K562 (cell line): Measurements from ENCODE around the gene LGALS7B. TPM values are rescaled to one million over a fixed set of nuclear protein-coding genes. Genes with fewer than 3 reads are reported as not detected.
A peak's percentile ranks its signal among the peaks of the same experiment; 100 is the strongest.

ENCODE experiments used
- ATAC-seq: fragments of 200-7000 bp; cut with Tn5 transposase; 3 replicates; pipeline ENCODE4 v1.9.1; 2020; ENCODE audit warnings: moderate library complexity
- BruUV-seq: library from RNA; stranded (reverse); fragments of 400-500 nt; replicated peaks from 2 replicates; lab custom pipeline; 2021; lab: Mats Ljungman, UMichigan
- CTCF ChIA-PET: fragments of 300-600 bp; formaldehyde crosslinking; extraction: SDS; loops from one replicate; lab custom pipeline; 2021; ENCODE audit warnings: low intra/inter-chr PET ratio; lab: Yijun Ruan, JAX
- POLR2A ChIA-PET: fragments of 300-600, 350-650 bp; sonication (Branson Sonifier 250); formaldehyde crosslinking; extraction: SDS; loops from one replicate; lab custom pipeline; 2021; ENCODE audit warnings: antibody characterized with exemption, inconsistent platforms; lab: Yijun Ruan, JAX
- DNase-seq, 4 experiments: peaks; one replicate each; pipeline versions ENCODE4 v3.0.0 to v3.0.0-alpha.2; 2011 to 2018; ENCODE audit warnings: low spot score in 3 of 4, mixed read lengths in 3 of 4; ENCODE audit errors: extremely low read depth in 1 of 4
- FAIRE-seq: peaks from 2 replicates; lab custom pipeline; 2011; peaks lifted over from hg19 to GRCh38; lab: Jason Lieb, UNC
- H2AFZ ChIP-seq: 2 replicates; pipeline ENCODE4 v1.6.0; 2011; ENCODE audit warnings: low read depth, low read length, control low read depth, inconsistent platforms
- H3K27ac ChIP-seq: fragments of 200-600 bp; 3 replicates; pipeline ENCODE4 v1.8.0; 2011; ENCODE audit warnings: low read depth, mild to moderate bottlenecking, control low read depth, inconsistent platforms, low read length, moderate library complexity, mixed read lengths; ENCODE audit errors: extremely low read depth
- H3K27me3 ChIP-seq, 2 experiments: fragments of 300-600 bp in 1 of 2; 2 replicates in 1 of 2; 3 replicates in 1 of 2; pipeline versions ENCODE4 v1.6.0 to v1.8.0; 2011; ENCODE audit warnings: inconsistent platforms in 2 of 2, low read length in 2 of 2, mild to moderate bottlenecking in 1 of 2, mixed read lengths in 1 of 2, moderate library complexity in 1 of 2; ENCODE audit not compliant: control insufficient read depth in 2 of 2, insufficient read depth in 2 of 2
- H3K36me3 ChIP-seq: fragments of 300-600 bp; 3 replicates; pipeline ENCODE4 v1.8.0; 2011; ENCODE audit warnings: mild to moderate bottlenecking, low read length, inconsistent platforms; ENCODE audit not compliant: control insufficient read depth, insufficient read depth
- H3K4me1 ChIP-seq, 2 experiments: fragments of 200-600 bp in 1 of 2; replicated peaks in 1 of 2; 2 replicates in 1 of 2; 3 replicates in 1 of 2; pipeline versions ENCODE4 v1.5.1 to v1.8.0; 2011; ENCODE audit warnings: inconsistent platforms in 2 of 2, low read length in 2 of 2, mild to moderate bottlenecking in 1 of 2, mixed read lengths in 1 of 2, moderate library complexity in 1 of 2; ENCODE audit not compliant: control insufficient read depth in 2 of 2, insufficient read depth in 2 of 2
- H3K4me2 ChIP-seq: 2 replicates; pipeline ENCODE4 v1.6.1; 2011; ENCODE audit warnings: low read length, control low read depth, inconsistent platforms, mixed read lengths; ENCODE audit not compliant: insufficient read depth
- H3K4me3 ChIP-seq: fragments of 200-600 bp; sonication (generic), shearing (Covaris generic); 2 replicates; pipeline ENCODE4 v1.5.1; 2016; ENCODE audit warnings: control low read depth, inconsistent platforms
- H3K79me2 ChIP-seq: fragments of 200-600 bp; 3 replicates; pipeline ENCODE4 v1.8.0; 2011; ENCODE audit warnings: low read length, inconsistent platforms; ENCODE audit not compliant: control insufficient read depth, insufficient read depth
- H3K9ac ChIP-seq, 2 experiments: 2 replicates each; pipeline versions ENCODE4 v1.6.0 to v1.6.1; 2011; ENCODE audit warnings: low read depth in 2 of 2, low read length in 2 of 2, control low read depth in 1 of 2, inconsistent platforms in 1 of 2, mild to moderate bottlenecking in 1 of 2, mixed read lengths in 1 of 2; ENCODE audit not compliant: insufficient read depth in 1 of 2
- H3K9me1 ChIP-seq: one replicate; pipeline ENCODE4 v1.6.0; 2011; ENCODE audit warnings: inconsistent platforms, mild to moderate bottlenecking, low read length, moderate library complexity; ENCODE audit not compliant: control insufficient read depth, insufficient read depth
- H3K9me3 ChIP-seq: replicated peaks from 2 replicates; pipeline ENCODE4 v1.5.1; 2011; ENCODE audit warnings: low read depth, low read length, inconsistent platforms; ENCODE audit not compliant: control insufficient read depth, insufficient read depth
- H4K20me1 ChIP-seq: replicated peaks from 2 replicates; pipeline ENCODE4 v1.6.1; 2011; ENCODE audit warnings: low read length, inconsistent platforms, mixed read lengths; ENCODE audit not compliant: control insufficient read depth, insufficient read depth
- ARHGAP35 ChIP-seq: fragments of 450-650 bp; IDR thresholded peaks from 2 replicates; pipeline ENCODE4 v1.6.1; 2018; ENCODE audit not compliant: partially characterized antibody
- ARID1B ChIP-seq: fragments of 450-650 bp; IDR thresholded peaks from 2 replicates; pipeline ENCODE4 v1.6.1; 2016; ENCODE audit warnings: antibody characterized with exemption, mild to moderate bottlenecking, inconsistent platforms
- BMI1 ChIP-seq: fragments of 150-350 bp; IDR thresholded peaks from 2 replicates; pipeline ENCODE4 v1.6.1; 2014; ENCODE audit warnings: low read length
- CEBPB ChIP-seq: fragments of 450-650 bp; IDR thresholded peaks from 2 replicates; pipeline ENCODE4 v1.6.1; 2016; ENCODE audit warnings: missing genetic modification characterization, missing compliant biosample characterization
- DPF2 ChIP-seq: fragments of 450-650 bp; IDR thresholded peaks from 2 replicates; pipeline ENCODE4 v1.6.1; 2016
- ETV6 ChIP-seq, 3 experiments: fragments of 150-350 bp in 1 of 3; sonication (generic) in 1 of 3; formaldehyde crosslinking in 1 of 3; IDR thresholded peaks; 2 replicates each; pipeline versions ENCODE4 v1.6.1 to v1.8.0; 2014 to 2022; ENCODE audit warnings: borderline replicate concordance in 2 of 3, low read depth in 2 of 3, antibody characterized with exemption in 1 of 3, low read length in 1 of 3, mild to moderate bottlenecking in 1 of 3, missing genetic modification reagents in 1 of 3
- FOSL1 ChIP-seq: fragments of 200-800 bp; sonication (Bioruptor generic); conservative IDR thresholded peaks from 2 replicates; pipeline ENCODE4 v1.6.1; 2016; ENCODE audit warnings: missing genetic modification characterization, missing compliant biosample characterization
- GTF2A2 ChIP-seq: IDR thresholded peaks from 2 replicates; pipeline ENCODE4 v1.6.1; 2016; ENCODE audit warnings: mild to moderate bottlenecking, missing genetic modification characterization, missing compliant biosample characterization
- HMG20A ChIP-seq: fragments of 450-650 bp; formaldehyde crosslinking; conservative IDR thresholded peaks from 2 replicates; pipeline ENCODE4 v1.4.0; 2020; ENCODE audit warnings: mild to moderate bottlenecking, mixed read lengths
- KLF6 ChIP-seq: fragments of 250-450 bp; sonication (Bioruptor Pico); IDR thresholded peaks from 2 replicates; pipeline ENCODE4 v1.4.0; 2020; ENCODE audit warnings: mild to moderate bottlenecking, moderate library complexity, borderline replicate concordance
- LARP7 ChIP-seq: fragments of 450-650 bp; IDR thresholded peaks from 2 replicates; pipeline ENCODE4 v1.6.1; 2016
- MCM5 ChIP-seq: fragments of 450-650 bp; IDR thresholded peaks from 2 replicates; pipeline ENCODE4 v1.6.1; 2016; ENCODE audit warnings: low read depth
- SMAD4 ChIP-seq: fragments of 250-450 bp; sonication (Bioruptor Pico); conservative IDR thresholded peaks from 2 replicates; pipeline ENCODE4 v1.8.0; 2021; ENCODE audit warnings: inconsistent platforms, mild to moderate bottlenecking, moderate library complexity
- SPI1 ChIP-seq: IDR thresholded peaks from 2 replicates; pipeline ENCODE4 v1.6.1; 2011; ENCODE audit warnings: low read depth, low read length, control low read depth, borderline replicate concordance
- U2AF1 ChIP-seq: fragments of 200-400 bp; formaldehyde crosslinking; optimal IDR thresholded peaks from 2 replicates; pipeline ENCODE3; 2017; ENCODE audit warnings: mild to moderate bottlenecking, low read depth, low read length, moderate library complexity
- USF1 ChIP-seq: sonication (generic); formaldehyde crosslinking; IDR thresholded peaks from 2 replicates; pipeline ENCODE4 v1.9.0; 2022; ENCODE audit warnings: mild to moderate bottlenecking, missing genetic modification reagents
- XRCC4 ChIP-seq: IDR thresholded peaks from one replicate; pipeline ENCODE4 v1.6.1; 2011; ENCODE audit not compliant: insufficient read depth, insufficient read length; ENCODE audit errors: extremely low read depth
- ZBTB5 ChIP-seq: fragments of 450-650 bp; IDR thresholded peaks from 2 replicates; pipeline ENCODE4 v1.6.1; 2017; ENCODE audit warnings: antibody characterized with exemption
- ZKSCAN1 ChIP-seq: fragments of 150-350 bp; IDR thresholded peaks from 2 replicates; pipeline ENCODE4 v1.6.1; 2016; ENCODE audit warnings: low read depth, low read length
- ZNF253 ChIP-seq: fragments of 250-450 bp; sonication (Bioruptor Pico); conservative IDR thresholded peaks from 2 replicates; pipeline ENCODE4 v1.6.1; 2021; ENCODE audit warnings: mild to moderate bottlenecking
- ZNF280B ChIP-seq: fragments of 250-450 bp; sonication (Bioruptor Pico); IDR thresholded peaks from 2 replicates; pipeline ENCODE4 v1.5.1; 2021; ENCODE audit warnings: mild to moderate bottlenecking
- ZNF436 ChIP-seq: fragments of 250-450, 450-650 bp; sonication (Bioruptor Pico); formaldehyde crosslinking; IDR thresholded peaks from 2 replicates; pipeline ENCODE4 v1.7.0; 2020; ENCODE audit warnings: mild to moderate bottlenecking
- ZSCAN29 ChIP-seq: fragments of 450-650 bp; IDR thresholded peaks from 2 replicates; pipeline ENCODE4 v1.6.1; 2017
- WGBS: fragments of 100-300 bp; shearing (Covaris generic); methylation state at CpG from one replicate; pipeline ENCODE4 v1.1.6; 2016; ENCODE audit warnings: low coverage, mixed read lengths; ENCODE audit not compliant: insufficient coverage; ENCODE audit errors: missing lambda C conversion rate; 5-methylcytosine and 5-hydroxymethylcytosine counted together
- in situ Hi-C: fragments of 300-500 bp; cut with MboI; formaldehyde crosslinking; loops from 4 replicates; pipeline ENCODE4 v1.15.0; 2018; ENCODE audit warnings: inconsistent platforms, mixed read lengths
- intact Hi-C: fragments of 100-400 bp; cut with micrococcal nuclease; formaldehyde crosslinking; loops from 2 replicates; pipeline ENCODE4 v1.14.2; 2022
- polyA plus RNA-seq, 8 experiments: library from polyadenylated mRNA; depleted of rRNA in 4 of 8; stranded (reverse) in 5 of 8; unstranded in 3 of 8; fragments of >200 nt; fragmentation: Nextera tagmentation in 2 of 8; fragmentation: Illumina TruSeq in 1 of 8; extraction: Ambion mirVana in 2 of 8; extraction: Trizol in 1 of 8; gene quantifications; 2 replicates each; pipeline versions ENCODE4 v1.2.1 to v1.2.3, GENCODE V29; 2011 to 2014; ENCODE audit warnings: inconsistent platforms in 1 of 8, missing spikeins in 1 of 8
- total RNA-seq, 7 experiments: library from RNA; depleted of rRNA in 6 of 7; stranded (reverse); fragments of >200 nt in 6 of 7; fragmentation: Illumina TruSeq in 2 of 7; extraction: Trizol in 2 of 7; gene quantifications; 2 replicates each; pipeline versions ENCODE4 v1.2.1 to v1.2.3, GENCODE V29; 2011 to 2021; ENCODE audit warnings: low replicate concordance in 1 of 7

The LGALS7B gene
- total and polyA plus RNA-seq, 9 of the 15 experiments (the other 6 are each of a cell fraction or from before 2014, with no cell fraction given): not detected

- no peak overlapping the region for H3K27ac ChIP-seq
- H3K4me3 ChIP-seq: no peak overlapping the region
- 22% methylated on average over 3 of the region's 3 CpGs for WGBS
- POLR2A ChIA-PET: no interaction called here
- H3K79me2 ChIP-seq: no peaks in the 10 kb centered on the region
- no peaks in the 10 kb centered on the region for H4K20me1 ChIP-seq
- no peak overlapping the region for H3K4me2 ChIP-seq
- no peak for FAIRE-seq
- BruUV-seq: no TSS peak
- DNase-seq: no peak
- CTCF ChIA-PET: no interaction called here
- no peaks in the 10 kb centered on the region for H3K36me3 ChIP-seq
- H3K9ac ChIP-seq: no peak overlapping the region
- intact Hi-C loops: no loop called here
- no peaks in the 10 kb centered on the region for H3K9me1 ChIP-seq
- no peaks in the 10 kb centered on the region for H3K9me3 ChIP-seq
- H2AFZ ChIP-seq: no peak overlapping the region
- no peaks in the 10 kb centered on the region for H3K27me3 ChIP-seq
- in situ Hi-C loops: no loop called here
- ATAC-seq: no peak
- peaks cover 12 to 14% of the 10 kb centered on the region in 2 experiments; a peak in 4 of 5 replicates for H3K4me1 ChIP-seq
- TF ChIP-seq ETV6 (IDR thresholded peaks at IDR 0.05; ENCODE audit: borderline replicate concordance in 1 of 2, low read depth in 2 of 2, low read length in 1 of 2) (no peak), ETV6 (CRISPR knock-in tag; IDR thresholded peaks at IDR 0.05; ENCODE audit: borderline replicate concordance) (no peak), U2AF1 (no peak), ARID1B (peak; percentile 65), ZNF253 (CRISPR knock-in tag) (no peak), SPI1 (no peak), GTF2A2 (no peak), ZBTB5 (no peak), CEBPB (tag) (peak; percentile 25; the same call in 1 of the 2 replicates), BMI1 (no peak), HMG20A (CRISPR knock-in tag) (no peak), ZNF280B (CRISPR knock-in tag) (no peak), XRCC4 (no peak), DPF2 (peak; percentile 74), MCM5 (no peak), FOSL1 (peak; percentile 94), ARHGAP35 (no peak), USF1 (no peak), SMAD4 (no peak), ZNF436 (no peak), ZKSCAN1 (no peak), ZSCAN29 (no peak), LARP7 (no peak), KLF6 (CRISPR knock-in tag) (no peak)
These were observed 4.8 kb upstream of the LGALS7B start for GRCh38 chr19:38784224-38784623.
